GM12875 (cell line): ENCODE data around the gene EDA2R.
A peak's percentile ranks its signal among the peaks of the same experiment; 100 is the strongest.

Experiments used
- H3K4me3 ChIP-seq: one replicate; pipeline ENCODE4 v1.5.1; 2011; ENCODE audit warnings: low read depth, low read length, control low read depth
- TF ChIP-seq, protein P1 (sequence below): IDR thresholded peaks from 2 replicates; pipeline ENCODE4 v1.5.1; 2011; ENCODE audit warnings: low read depth, mild to moderate bottlenecking, control low read depth, inconsistent platforms, low read length, moderate library complexity, borderline replicate concordance; ENCODE audit not compliant: insufficient read depth

Gene EDA2R

DNA sequence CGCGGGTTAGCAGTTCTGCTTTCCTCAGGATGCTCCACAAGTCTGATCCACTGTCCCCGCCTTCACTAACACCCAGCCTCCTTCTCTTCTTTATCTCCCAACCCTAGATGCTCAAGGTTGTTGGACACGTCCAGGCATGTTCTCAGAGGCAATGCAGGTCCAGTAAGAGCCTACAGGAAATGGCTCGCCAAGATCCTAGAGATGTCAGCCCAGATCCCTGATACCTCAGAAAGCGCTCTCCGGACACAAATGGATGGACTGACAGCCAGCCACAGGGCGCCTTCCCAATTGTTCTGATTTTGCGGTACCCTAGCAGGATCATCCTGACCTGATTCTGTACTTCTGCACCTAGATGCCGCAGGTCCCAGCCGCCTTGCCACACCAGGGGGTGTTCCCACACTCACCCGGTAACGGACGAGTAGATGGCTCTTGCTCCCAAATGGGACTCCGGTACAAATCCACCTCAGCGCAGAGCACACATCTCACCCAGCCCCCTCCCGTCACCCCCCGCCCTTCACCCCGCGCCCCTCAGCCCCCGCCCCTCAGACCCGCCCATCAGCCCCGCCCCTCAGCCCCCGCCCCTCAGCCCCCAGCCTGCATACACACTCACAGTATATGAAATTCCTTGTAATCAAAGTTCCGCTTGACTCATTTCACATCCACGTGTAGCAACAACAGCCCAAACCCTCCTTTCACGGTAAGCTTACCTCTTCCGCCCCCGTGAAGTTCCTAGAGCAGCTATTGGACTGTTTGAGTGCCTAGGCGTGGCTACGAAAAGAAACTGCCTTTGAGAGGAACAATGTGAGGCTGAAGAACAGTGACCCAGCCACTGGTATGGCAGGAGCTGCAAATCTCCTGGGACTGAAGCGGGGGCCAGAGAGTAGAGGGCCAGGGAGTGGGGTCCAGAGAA lies at the start of gene EDA2R:
Gene EDA2R, minus strand, starts transcription at position 488 of the 910 bp plus-strand sequence. CDS start 23,058 bp downstream, outside the sequence.
- TF ChIP-seq, protein P1, sequence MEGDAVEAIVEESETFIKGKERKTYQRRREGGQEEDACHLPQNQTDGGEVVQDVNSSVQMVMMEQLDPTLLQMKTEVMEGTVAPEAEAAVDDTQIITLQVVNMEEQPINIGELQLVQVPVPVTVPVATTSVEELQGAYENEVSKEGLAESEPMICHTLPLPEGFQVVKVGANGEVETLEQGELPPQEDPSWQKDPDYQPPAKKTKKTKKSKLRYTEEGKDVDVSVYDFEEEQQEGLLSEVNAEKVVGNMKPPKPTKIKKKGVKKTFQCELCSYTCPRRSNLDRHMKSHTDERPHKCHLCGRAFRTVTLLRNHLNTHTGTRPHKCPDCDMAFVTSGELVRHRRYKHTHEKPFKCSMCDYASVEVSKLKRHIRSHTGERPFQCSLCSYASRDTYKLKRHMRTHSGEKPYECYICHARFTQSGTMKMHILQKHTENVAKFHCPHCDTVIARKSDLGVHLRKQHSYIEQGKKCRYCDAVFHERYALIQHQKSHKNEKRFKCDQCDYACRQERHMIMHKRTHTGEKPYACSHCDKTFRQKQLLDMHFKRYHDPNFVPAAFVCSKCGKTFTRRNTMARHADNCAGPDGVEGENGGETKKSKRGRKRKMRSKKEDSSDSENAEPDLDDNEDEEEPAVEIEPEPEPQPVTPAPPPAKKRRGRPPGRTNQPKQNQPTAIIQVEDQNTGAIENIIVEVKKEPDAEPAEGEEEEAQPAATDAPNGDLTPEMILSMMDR, result no peak
- peak within 1 kb of the TSS; percentile 43 for H3K4me3 ChIP-seq

DNA sequence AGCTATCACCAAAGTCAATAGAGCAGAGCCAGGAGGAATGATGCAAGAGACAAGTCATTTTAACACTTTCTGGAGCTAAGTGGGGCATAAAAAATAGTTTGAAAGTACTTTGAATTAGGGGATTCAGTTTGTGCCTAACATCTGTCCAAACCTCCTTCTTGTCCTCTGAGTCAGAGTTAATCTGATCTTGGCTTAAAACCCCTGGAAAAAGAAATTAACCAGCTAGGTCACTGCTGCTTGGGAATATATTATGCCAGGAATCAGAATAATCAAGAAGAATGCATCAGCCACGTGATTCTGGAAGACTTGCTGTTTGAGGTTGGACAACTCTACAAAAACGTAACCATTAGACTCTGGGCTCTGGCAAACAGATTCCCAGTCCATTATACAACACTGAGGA lies 45.3 kb upstream of the EDA2R start:
- TF ChIP-seq, protein P1, result no peak
- H3K4me3 ChIP-seq, result no peak overlapping the region

- H3K4me3 ChIP-seq, result no peak overlapping the region
- TF ChIP-seq, protein P1, result no peak
Observed at GRCh38 chrX:66680451-66680850, 41.6 kb upstream of the EDA2R start.

DNA sequence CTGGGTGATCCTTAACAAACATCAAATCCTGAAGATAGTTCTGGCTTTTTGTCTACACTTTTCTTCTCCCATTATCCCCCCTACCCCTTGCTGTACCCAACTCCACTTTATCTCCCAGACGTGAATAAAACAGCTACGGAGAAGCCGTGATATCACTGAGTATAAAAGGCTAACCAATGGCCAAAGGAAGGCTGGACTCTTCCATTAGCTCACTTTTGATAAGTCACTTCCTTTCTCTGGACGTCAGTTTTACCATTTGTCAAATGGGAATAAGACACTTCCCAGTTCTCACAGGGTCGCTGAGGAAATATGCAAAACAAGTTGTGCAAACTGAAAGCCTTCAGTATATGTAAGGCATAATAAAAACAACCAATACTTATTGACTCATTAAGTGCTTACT lies 38.6 kb upstream of the EDA2R start:
- TF ChIP-seq, protein P1, result no peak
- H3K4me3 ChIP-seq, result no peak overlapping the region

- TF ChIP-seq, protein P1, result no peak
- no peak overlapping the region for H3K4me3 ChIP-seq
Observed at GRCh38 chrX:66676990-66677389, 38.1 kb upstream of the EDA2R start.

- no peak overlapping the region for H3K4me3 ChIP-seq
- TF ChIP-seq, protein P1, result no peak
Observed at GRCh38 chrX:66676413-66676812, 37.5 kb upstream of the EDA2R start.

DNA sequence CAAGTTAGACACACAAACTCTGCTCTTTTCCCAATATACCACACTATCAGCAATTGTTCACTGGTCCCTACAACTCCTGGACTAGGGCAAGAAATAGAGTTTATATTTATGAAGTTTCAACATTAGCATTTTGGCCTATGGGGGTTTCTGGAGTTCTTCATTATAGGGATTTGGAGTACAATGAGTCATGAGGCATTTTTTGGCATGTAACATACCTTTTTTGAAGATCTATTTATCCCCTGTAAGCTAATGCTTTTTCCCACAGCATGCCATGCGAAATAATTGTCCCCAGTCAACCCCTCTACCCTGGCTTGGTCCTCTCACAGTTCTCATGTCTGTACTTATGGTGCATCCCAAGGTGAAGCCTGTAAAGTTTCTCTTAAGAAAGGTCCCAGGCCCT lies 36.7 kb upstream of the EDA2R start:
- TF ChIP-seq, protein P1, result no peak
- no peak overlapping the region for H3K4me3 ChIP-seq
